AG04450 (cell line): Measurements from ENCODE around the gene ITGA5. TPM values are rescaled to one million over a fixed set of nuclear protein-coding genes. Genes with fewer than 3 reads are reported as not detected.

Source experiments
- CTCF ChIA-PET: fragments of 300-600, 350-600 bp; formaldehyde crosslinking; extraction: SDS; loops from one replicate; lab custom pipeline; 2022; ENCODE audit warnings: antibody characterized with exemption, inconsistent platforms; lab: Charles Lee
- POLR2A ChIA-PET: fragments of 350-600 bp; formaldehyde crosslinking; extraction: SDS; loops from one replicate; lab custom pipeline; 2021; ENCODE audit warnings: antibody characterized with exemption, inconsistent platforms; lab: Yijun Ruan, JAX
- DNase-seq: peaks from one replicate; pipeline ENCODE4 v3.0.0-alpha.2; 2011; ENCODE audit warnings: low read depth, low spot score
- H3K27ac ChIP-seq: one replicate; pipeline ENCODE4 v1.5.1; 2012; ENCODE audit warnings: low read depth, low read length, control low read depth
- H3K27me3 ChIP-seq: one replicate; pipeline ENCODE4 v1.6.0; 2012; ENCODE audit warnings: low read length; ENCODE audit not compliant: control insufficient read depth, insufficient read depth
- H3K4me3 ChIP-seq: 2 replicates; pipeline ENCODE4 v1.5.1; 2011; ENCODE audit warnings: mild to moderate bottlenecking, low read depth, low read length, control low read depth
- H3K9me3 ChIP-seq: 2 replicates; pipeline ENCODE4 v1.5.1; 2012; ENCODE audit warnings: low read length; ENCODE audit not compliant: control insufficient read depth, insufficient read depth
- CTCF ChIP-seq: IDR thresholded peaks from 2 replicates; pipeline ENCODE4 v1.5.1; 2011; ENCODE audit warnings: low read depth, low read length, control low read depth, inconsistent platforms
- polyA plus RNA-seq: library from polyadenylated mRNA; depleted of rRNA; stranded (reverse); fragments of >200 nt; gene quantifications from 2 replicates; pipeline ENCODE4 v1.2.3, GENCODE V29; 2011

The ITGA5 gene
- polyA plus RNA-seq, 1 experiment: 160 TPM

DNA sequence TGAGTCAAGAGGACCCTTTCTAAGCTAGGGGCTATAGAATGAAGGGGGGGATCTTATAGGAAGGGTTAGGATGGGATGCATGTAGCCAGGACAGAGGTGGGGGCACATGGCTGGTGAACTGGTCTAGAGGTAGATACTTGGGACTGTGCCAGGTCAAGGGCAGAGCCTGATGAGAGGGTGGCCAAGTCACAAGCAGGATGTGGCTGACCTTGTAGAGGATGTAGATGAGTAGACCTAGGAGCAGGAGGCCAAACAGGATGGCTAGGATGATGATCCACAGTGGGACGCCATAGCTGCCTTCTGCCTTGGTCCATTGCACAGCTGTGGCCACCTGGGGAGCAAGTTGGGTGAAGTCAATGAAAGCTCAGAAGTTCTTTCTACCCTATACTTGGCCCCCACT lies 21.9 kb downstream of the ITGA5 start:
- no peaks in the 10 kb centered on the region for H3K9me3 ChIP-seq
- no peak for TF ChIP-seq CTCF
- CTCF ChIA-PET: interaction anchor here (1.0 to 11.8 kb wide), 4 partner anchors 14 to 196 kb away, joined by 4 to 415 read pairs (median 108); partner anchors contain the start of gene ZNF385A
- DNase-seq: no peak
- no peak overlapping the region for H3K27ac ChIP-seq
- H3K4me3 ChIP-seq: no peak overlapping the region
- POLR2A ChIA-PET: no interaction called here
- H3K27me3 ChIP-seq: no peaks in the 10 kb centered on the region

DNA sequence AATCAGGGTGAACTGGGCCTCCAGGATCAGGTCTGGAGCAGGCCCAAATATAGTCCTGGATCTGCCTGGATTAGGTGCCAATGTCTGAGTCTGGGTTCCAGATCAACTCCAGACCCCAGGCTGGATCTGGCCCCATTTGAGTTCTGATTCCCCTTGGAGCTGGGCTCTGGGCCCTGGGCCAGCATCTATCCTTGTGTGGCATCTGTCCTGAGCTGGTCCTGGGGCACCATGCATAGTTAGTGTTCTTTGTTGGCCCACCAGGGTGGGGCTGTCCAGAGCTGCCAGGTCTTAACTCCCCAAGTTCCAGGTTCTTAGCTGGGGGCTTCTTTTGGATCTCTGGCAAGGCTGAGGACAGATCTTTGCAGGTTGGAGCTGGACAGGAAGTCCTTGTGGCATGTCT lies 23.5 kb downstream of the ITGA5 start:
- no peak for DNase-seq
- TF ChIP-seq CTCF: no peak
- ChIA-PET CTCF (interaction anchor here (1.1 to 11.8 kb wide), 6 partner anchors 9 to 194 kb away, joined by 3 to 415 read pairs (median 7); partner anchors contain the start of gene ZNF385A), POLR2A (no interaction called here)
- Histone ChIP-seq H3K9me3 (no peaks in the 10 kb centered on the region), H3K27me3 (no peaks in the 10 kb centered on the region), H3K27ac (no peak overlapping the region), H3K4me3 (no peak overlapping the region)

- Histone ChIP-seq H3K4me3 (no peak overlapping the region), H3K27me3 (no peaks in the 10 kb centered on the region), H3K27ac (no peak overlapping the region), H3K9me3 (no peaks in the 10 kb centered on the region)
- no peak for DNase-seq
- no peak for TF ChIP-seq CTCF
- POLR2A ChIA-PET: no interaction called here
- CTCF ChIA-PET: interaction anchor here (9.7 to 11.8 kb wide), 2 partner anchors 12 to 44 kb away, joined by 212 to 415 read pairs; partner anchors contain the start of gene ZNF385A
These were observed 24.1 kb downstream of the ITGA5 start for GRCh38 chr12:54394986-54395385.

- Histone ChIP-seq H3K4me3 (no peak overlapping the region), H3K9me3 (no peaks in the 10 kb centered on the region), H3K27ac (no peak overlapping the region), H3K27me3 (no peaks in the 10 kb centered on the region)
- ChIA-PET POLR2A (interaction anchor here (1.0 kb wide), 1 partner anchor 24 kb away, joined by 3 read pairs; no protein-coding TSS in a partner anchor), CTCF (interaction anchor here (0.9 to 2.7 kb wide), 8 partner anchors 9 to 45 kb away, joined by 3 to 25 read pairs (median 12); partner anchors contain the start of gene ZNF385A)
- DNase-seq: no peak
- peak; percentile 70 for TF ChIP-seq CTCF
These were observed 24.8 kb downstream of the ITGA5 start for GRCh38 chr12:54394281-54394719.

GRCh38 chr12:54393743-54394142 lies 25.3 kb downstream of the ITGA5 start:
- no peaks in the 10 kb centered on the region for H3K9me3 ChIP-seq
- TF ChIP-seq CTCF: no peak
- DNase-seq: no peak
- ChIA-PET POLR2A (interaction anchor here (1.0 kb wide), 1 partner anchor 24 kb away, joined by 3 read pairs; no protein-coding TSS in a partner anchor), CTCF (interaction anchor here (0.6 to 2.7 kb wide), 14 partner anchors 10 to 173 kb away, joined by 3 to 25 read pairs (median 8); partner anchors contain the start of genes COPZ1 and ZNF385A)
- no peak overlapping the region for H3K4me3 ChIP-seq
- no peaks in the 10 kb centered on the region for H3K27me3 ChIP-seq
- H3K27ac ChIP-seq: no peak overlapping the region
